Smooth muscle cell (in vitro differentiated cells): ENCODE measurements around the gene ROS1. TPM values are rescaled to one million over a fixed set of nuclear protein-coding genes. Genes with fewer than 3 reads are reported as not detected.

ENCODE experiments used
- DNase-seq: peaks from one replicate; lab custom pipeline; 2025; ENCODE audit not compliant: unreplicated experiment; lab: John Stamatoyannopoulos, UW
- H2AFZ ChIP-seq: fragments of 200-600 bp; sonication (generic); 2 replicates; pipeline ENCODE4 v1.6.0; 2016; ENCODE audit warnings: antibody characterized with exemption, low read depth, mild to moderate bottlenecking
- H3F3A ChIP-seq: fragments of 200-600 bp; sonication (generic); 2 replicates; pipeline ENCODE4 v1.6.0; 2017; ENCODE audit warnings: antibody characterized with exemption, low read depth
- H3K27ac ChIP-seq: fragments of 200-600 bp; sonication (generic); 2 replicates; pipeline ENCODE4 v1.5.1; 2016; ENCODE audit warnings: low read depth, mild to moderate bottlenecking
- H3K27me3 ChIP-seq: fragments of 200-600 bp; sonication (generic); 2 replicates; pipeline ENCODE4 v1.6.1; 2016; ENCODE audit warnings: low read depth, mild to moderate bottlenecking
- H3K36me3 ChIP-seq: fragments of 200-600 bp; sonication (generic); 2 replicates; pipeline ENCODE4 v1.5.1; 2016; ENCODE audit warnings: low read depth
- H3K4me1 ChIP-seq: fragments of 200-600 bp; sonication (generic); 2 replicates; pipeline ENCODE4 v1.5.1; 2016; ENCODE audit warnings: low read depth
- H3K4me2 ChIP-seq: fragments of 200-600 bp; sonication (generic); 2 replicates; pipeline ENCODE4 v1.6.0; 2016; ENCODE audit warnings: mild to moderate bottlenecking
- H3K4me3 ChIP-seq: fragments of 200-600 bp; sonication (generic); 2 replicates; pipeline ENCODE4 v1.5.1; 2016; ENCODE audit warnings: mild to moderate bottlenecking
- H3K79me2 ChIP-seq: fragments of 200-600 bp; sonication (generic); 2 replicates; pipeline ENCODE4 v1.6.0; 2016; ENCODE audit warnings: low read depth, mild to moderate bottlenecking
- H3K9ac ChIP-seq: fragments of 200-600 bp; sonication (generic); 2 replicates; pipeline ENCODE4 v1.6.0; 2016; ENCODE audit warnings: low read depth
- H3K9me3 ChIP-seq: fragments of 200-600 bp; sonication (generic); replicated peaks from 2 replicates; pipeline ENCODE4 v1.5.1; 2016; ENCODE audit warnings: low read depth
- H4K20me1 ChIP-seq: fragments of 200-600 bp; sonication (generic); 2 replicates; pipeline ENCODE4 v1.6.0; 2016; ENCODE audit warnings: low read depth
- CTCF ChIP-seq: fragments of 200-600 bp; sonication (generic); IDR thresholded peaks from 2 replicates; pipeline ENCODE4 v1.5.1; 2017; ENCODE audit warnings: borderline replicate concordance, mild to moderate bottlenecking, antibody characterized with exemption; ENCODE audit not compliant: insufficient read depth, poor library complexity, severe bottlenecking
- WGBS: methylation state at CpG from one replicate; pipeline ENCODE4 v1.1.7; 2016; ENCODE audit warnings: low lambda C conversion rate; 5-methylcytosine and 5-hydroxymethylcytosine counted together
- polyA plus RNA-seq: library from polyadenylated mRNA; unstranded; fragments of >200 nt; fragmentation: Nextera tagmentation; extraction: Ambion mirVana; gene quantifications from 2 replicates; pipeline ENCODE4 v1.2.1, GENCODE V29; 2016
- total RNA-seq: library from RNA; depleted of rRNA; stranded (reverse); fragments of >200 nt; gene quantifications from 2 replicates; pipeline ENCODE4 v1.2.3, GENCODE V29; 2014

ROS1 gene
- total and polyA plus RNA-seq, 2 experiments from 2014 or later = 0.03 to 0.09 TPM

- H4K20me1 ChIP-seq = no peaks in the 10 kb centered on the region
- no peak for TF ChIP-seq CTCF
- no peaks in the 10 kb centered on the region for H3K27me3 ChIP-seq
- H3K4me2 ChIP-seq = no peak overlapping the region
- no peak for DNase-seq
- no peak overlapping the region for H3K9ac ChIP-seq
- 93% methylated on average over 5 of the region's 5 CpGs for whole genome bisulfite sequencing
- H3F3A ChIP-seq = no peaks in the 10 kb centered on the region
- H3K79me2 ChIP-seq = no peaks in the 10 kb centered on the region
- H3K9me3 ChIP-seq = no peaks in the 10 kb centered on the region
- no peak overlapping the region for H3K27ac ChIP-seq
- no peak overlapping the region for H2AFZ ChIP-seq
- H3K4me1 ChIP-seq = no peaks in the 10 kb centered on the region
- H3K4me3 ChIP-seq = no peak overlapping the region
- no peaks in the 10 kb centered on the region for H3K36me3 ChIP-seq
Measured at GRCh38 chr6:117399126-117399525, 26.6 kb downstream of the ROS1 start.

GRCh38 chr6:117397536-117398227 lies 28.1 kb downstream of the ROS1 start:
- H3K4me3 ChIP-seq = no peak overlapping the region
- H3K27ac ChIP-seq = no peak overlapping the region
- H3K4me1 ChIP-seq = no peaks in the 10 kb centered on the region
- H3K9ac ChIP-seq = no peak overlapping the region
- H3K36me3 ChIP-seq = no peaks in the 10 kb centered on the region
- H4K20me1 ChIP-seq = no peaks in the 10 kb centered on the region
- H3K4me2 ChIP-seq = no peak overlapping the region
- no peaks in the 10 kb centered on the region for H3F3A ChIP-seq
- no peaks in the 10 kb centered on the region for H3K27me3 ChIP-seq
- H3K9me3 ChIP-seq = no peaks in the 10 kb centered on the region
- DNase-seq = no peak
- WGBS = 78% methylated on average over 3 of the region's 3 CpGs
- H2AFZ ChIP-seq = peak overlapping the region; percentile 67
- no peaks in the 10 kb centered on the region for H3K79me2 ChIP-seq
- TF ChIP-seq CTCF = no peak

DNA sequence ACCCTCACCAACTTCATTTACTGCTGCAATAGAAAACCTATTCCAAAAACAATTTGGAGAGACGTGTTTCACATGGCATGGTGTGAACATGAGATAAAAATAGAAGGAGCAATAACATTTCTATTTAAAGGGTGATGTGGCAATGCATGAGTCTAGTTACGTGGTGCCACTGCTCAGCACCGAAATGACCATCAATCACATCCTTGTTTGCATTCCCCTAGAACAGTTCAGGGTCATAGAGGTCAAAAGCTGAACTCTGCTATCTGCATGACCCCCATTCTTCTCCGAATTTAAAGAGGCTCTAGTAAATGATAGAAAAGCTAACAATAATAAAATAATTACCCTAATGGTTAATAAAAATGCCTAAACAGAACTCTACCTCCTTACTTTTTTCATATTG lies 29.5 kb downstream of the ROS1 start:
- Histone ChIP-seq H3K9ac (no peak overlapping the region), H3K27me3 (no peaks in the 10 kb centered on the region), H3K4me1 (no peaks in the 10 kb centered on the region), H3K79me2 (no peaks in the 10 kb centered on the region), H3F3A (no peaks in the 10 kb centered on the region), H3K4me2 (no peak overlapping the region), H2AFZ (no peak overlapping the region), H3K4me3 (no peak overlapping the region), H3K9me3 (no peaks in the 10 kb centered on the region), H4K20me1 (no peaks in the 10 kb centered on the region), H3K27ac (no peak overlapping the region), H3K36me3 (no peaks in the 10 kb centered on the region)
- 78% methylated on average over 4 of the region's 4 CpGs for WGBS
- DNase-seq = no peak
- TF ChIP-seq CTCF = no peak

DNA sequence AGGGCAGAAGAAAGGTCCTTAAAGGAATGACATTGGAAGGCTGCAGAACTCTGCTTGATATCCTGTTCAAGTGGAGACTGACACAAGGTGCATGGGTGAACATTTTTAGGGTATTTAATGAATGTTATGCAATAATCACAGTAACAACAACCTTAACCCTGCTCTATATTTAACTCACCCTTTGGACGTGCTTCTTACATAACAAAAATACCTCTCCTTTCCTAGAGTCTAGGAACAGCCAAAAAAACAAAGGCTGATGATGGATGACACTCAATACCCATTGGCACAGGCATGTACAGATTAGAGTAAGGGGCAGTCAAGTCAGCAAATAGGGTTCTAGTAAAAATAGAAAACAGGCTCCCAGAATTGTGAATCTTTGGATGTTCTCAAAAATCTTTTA lies 30.6 kb downstream of the ROS1 start:
- no peak overlapping the region for H3K4me3 ChIP-seq
- no peaks in the 10 kb centered on the region for H3K27me3 ChIP-seq
- no peak overlapping the region for H3K27ac ChIP-seq
- H3K4me1 ChIP-seq = no peaks in the 10 kb centered on the region
- no peak overlapping the region for H2AFZ ChIP-seq
- H3K4me2 ChIP-seq = no peak overlapping the region
- no peaks in the 10 kb centered on the region for H4K20me1 ChIP-seq
- H3F3A ChIP-seq = no peaks in the 10 kb centered on the region
- no peak for DNase-seq
- no peaks in the 10 kb centered on the region for H3K79me2 ChIP-seq
- H3K9ac ChIP-seq = no peak overlapping the region
- 64% methylated on average over 1 of the region's 1 CpG for WGBS
- no peak for TF ChIP-seq CTCF
- H3K36me3 ChIP-seq = no peaks in the 10 kb centered on the region
- H3K9me3 ChIP-seq = no peaks in the 10 kb centered on the region
